A673 (cell line): ENCODE results near the gene ZC3H18.

Source experiments
- EZH2 ChIP-seq: fragments of 200-600 bp; sonication (generic); IDR thresholded peaks from 2 replicates; pipeline ENCODE4 v1.6.1; 2017; ENCODE audit warnings: borderline replicate concordance, low read depth, mild to moderate bottlenecking, mixed read lengths, antibody characterized with exemption, low read length; ENCODE audit not compliant: poor library complexity, severe bottlenecking
- TF ChIP-seq, protein P1 (sequence below): fragments of 300-800, 200-600 bp; sonication (generic); conservative IDR thresholded peaks from 2 replicates; pipeline ENCODE4 v1.5.1; 2017; ENCODE audit warnings: low read depth, mild to moderate bottlenecking, antibody characterized with exemption, low read length, moderate library complexity, mixed read lengths

- TF ChIP-seq EZH2, result no peak
- TF ChIP-seq, protein P1, sequence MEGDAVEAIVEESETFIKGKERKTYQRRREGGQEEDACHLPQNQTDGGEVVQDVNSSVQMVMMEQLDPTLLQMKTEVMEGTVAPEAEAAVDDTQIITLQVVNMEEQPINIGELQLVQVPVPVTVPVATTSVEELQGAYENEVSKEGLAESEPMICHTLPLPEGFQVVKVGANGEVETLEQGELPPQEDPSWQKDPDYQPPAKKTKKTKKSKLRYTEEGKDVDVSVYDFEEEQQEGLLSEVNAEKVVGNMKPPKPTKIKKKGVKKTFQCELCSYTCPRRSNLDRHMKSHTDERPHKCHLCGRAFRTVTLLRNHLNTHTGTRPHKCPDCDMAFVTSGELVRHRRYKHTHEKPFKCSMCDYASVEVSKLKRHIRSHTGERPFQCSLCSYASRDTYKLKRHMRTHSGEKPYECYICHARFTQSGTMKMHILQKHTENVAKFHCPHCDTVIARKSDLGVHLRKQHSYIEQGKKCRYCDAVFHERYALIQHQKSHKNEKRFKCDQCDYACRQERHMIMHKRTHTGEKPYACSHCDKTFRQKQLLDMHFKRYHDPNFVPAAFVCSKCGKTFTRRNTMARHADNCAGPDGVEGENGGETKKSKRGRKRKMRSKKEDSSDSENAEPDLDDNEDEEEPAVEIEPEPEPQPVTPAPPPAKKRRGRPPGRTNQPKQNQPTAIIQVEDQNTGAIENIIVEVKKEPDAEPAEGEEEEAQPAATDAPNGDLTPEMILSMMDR, result no peak
Observed at GRCh38 chr16:88658714-88659113, 88.5 kb downstream of the ZC3H18 start.
